CD4-positive, alpha-beta T cell treated with Interferon gamma for 1 hour (primary cell): ENCODE results near the gene GSAP.

ENCODE experiments used
- DNase-seq: peaks from one replicate; pipeline ENCODE4 v3.0.0-alpha.2; 2020

The GSAP gene

DNA sequence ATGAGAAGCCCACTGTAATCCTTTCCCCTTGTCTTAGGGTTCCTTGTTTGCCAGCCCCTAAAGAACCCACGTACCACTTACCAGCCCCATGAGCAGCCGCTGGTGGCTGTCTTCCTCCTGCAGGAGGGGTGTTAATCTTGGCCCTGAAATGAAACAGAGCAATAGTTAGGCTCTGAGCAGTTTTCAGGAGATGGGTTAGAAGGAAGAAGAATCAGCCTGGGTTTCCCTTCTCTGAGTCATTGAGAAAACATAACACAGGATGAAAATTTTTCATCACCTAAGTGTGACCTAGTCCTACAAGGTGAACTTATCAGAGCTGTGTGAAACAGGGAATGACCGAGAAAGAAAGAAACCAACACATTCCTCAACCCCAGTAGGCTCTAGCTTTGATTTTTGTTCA is 90.0 kb downstream of the GSAP start:
- no peak for DNase-seq

DNA sequence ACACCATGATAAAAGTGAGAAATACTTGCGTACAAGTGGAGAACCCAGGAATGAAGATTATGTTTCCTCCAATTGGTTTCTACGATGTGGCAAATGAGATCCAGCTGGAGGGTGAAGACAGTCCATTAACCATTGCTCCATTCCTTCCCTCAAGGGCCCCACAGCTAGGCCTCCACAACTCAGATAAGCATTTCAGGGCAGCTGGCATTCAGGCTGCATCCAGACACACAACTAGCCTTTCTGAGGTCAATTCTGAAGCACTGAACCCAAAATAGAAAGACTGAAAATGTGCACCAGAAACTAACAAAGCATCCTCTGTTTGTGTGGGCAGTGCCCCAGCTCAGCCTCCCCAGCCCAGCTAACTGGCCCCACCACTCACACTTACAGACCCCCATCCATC is 94.8 kb downstream of the GSAP start:
- no peak for DNase-seq

DNA sequence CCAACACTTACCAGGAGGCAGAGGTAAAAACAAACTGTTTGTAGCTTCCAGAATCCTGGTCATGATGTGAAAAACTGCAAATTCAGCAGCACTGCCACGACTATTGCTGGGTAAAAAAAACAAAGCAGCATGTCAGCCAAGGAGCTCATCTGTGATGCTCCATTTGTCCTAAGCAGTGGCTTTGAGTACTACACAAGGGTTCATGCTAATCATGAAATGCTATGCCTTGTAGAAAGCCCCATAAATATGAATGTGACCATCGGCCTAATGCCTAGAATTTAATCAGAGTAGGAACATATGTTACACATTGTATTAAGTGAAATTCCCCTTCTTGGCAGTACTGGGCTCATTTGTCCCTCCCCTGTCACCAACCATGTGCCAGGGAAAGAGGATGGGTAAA is 95.4 kb downstream of the GSAP start:
- DNase-seq = no peak

DNA sequence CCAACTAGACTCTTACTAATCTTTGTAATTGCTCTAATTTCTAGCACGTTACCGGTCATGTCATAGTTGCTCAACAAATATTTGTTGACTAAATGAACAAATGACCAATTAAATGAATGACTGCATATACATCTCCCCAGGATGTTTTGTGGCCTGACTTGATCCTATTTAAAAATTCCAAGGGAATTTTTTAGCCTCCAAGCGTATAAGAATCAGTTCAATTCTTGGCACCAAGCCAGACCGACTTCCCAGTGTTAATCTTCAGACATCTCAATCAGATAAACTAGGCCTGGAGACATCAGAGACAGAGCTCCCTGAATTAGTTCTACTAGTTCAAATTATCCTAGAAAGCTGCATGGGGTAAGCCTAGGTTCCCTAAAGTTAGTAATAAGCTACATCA is 96.0 kb downstream of the GSAP start:
- DNase-seq = no peak

DNA sequence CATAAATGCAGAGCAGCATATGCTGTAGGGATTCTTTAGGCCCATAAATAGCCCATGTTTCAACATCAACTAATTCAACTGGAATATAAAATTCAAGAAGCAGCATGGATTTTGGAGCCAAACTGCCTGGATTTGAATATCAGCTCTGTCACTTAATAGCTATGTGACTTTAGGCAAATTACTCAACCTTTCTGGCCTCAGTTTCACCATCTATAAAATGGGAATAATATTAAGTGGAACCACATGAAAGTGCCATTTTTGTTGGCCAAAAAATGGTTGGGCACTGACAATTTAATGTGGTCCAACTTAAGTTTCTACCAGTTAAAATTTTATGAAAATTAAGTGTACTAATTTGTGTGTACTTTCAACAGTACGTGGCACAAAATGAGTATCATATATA is 98.1 kb downstream of the GSAP start:
- no peak for DNase-seq

DNA sequence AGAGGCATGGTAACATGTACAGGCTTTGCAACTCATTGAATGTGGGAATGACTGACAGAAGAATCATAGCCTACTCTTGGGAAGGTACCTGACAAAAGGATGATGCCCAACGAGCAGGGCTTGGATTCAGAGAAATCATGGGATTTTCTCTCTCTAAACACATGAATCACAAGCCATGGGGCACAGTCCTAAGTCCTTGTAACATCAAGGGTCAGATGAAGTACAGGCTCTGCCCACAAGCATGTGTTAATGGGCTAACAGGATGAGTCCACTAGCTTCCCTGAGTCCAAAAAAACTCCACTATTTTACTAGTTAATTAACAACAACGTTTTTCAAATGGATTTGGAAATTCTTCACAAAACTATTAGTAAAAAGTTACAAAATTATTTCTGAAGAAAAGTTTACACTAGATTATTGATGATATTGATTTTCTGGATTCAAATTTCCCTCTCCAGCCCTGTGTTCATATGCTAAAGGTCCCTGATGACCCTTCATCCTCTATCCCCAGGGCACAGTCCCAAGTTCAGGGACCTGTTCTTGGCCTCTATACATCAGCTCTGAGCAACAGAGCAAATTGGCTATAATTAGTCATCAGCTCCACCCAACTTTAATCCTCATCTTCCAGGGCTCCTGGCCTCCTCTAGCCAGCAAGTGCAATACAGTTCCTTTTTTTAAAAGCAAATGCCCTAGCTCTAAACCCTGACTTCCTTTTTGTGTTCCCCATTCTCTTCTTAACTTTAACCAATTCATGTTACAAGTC is 99.8 kb downstream of the GSAP start:
- peak; percentile 4 for DNase-seq

DNA sequence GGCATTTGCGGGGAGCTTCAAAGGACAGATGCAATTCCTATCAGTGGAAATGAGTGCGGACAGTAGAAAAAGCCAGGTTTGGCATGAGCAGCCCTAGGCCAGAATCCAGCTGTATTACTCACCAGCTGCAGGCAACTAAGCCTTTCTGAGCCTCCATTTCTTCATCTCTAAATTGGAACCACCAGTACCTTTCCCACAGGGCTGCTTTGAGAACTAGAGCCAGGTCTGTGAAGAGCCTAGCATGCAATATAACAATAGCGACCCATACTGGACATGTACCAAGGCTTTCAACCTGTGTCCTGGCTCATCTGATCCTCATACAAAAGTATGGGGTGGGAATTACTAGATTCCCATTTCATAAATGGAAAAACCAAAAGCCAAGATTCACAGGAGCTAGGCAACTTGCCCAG is 101.0 kb downstream of the GSAP start:
- no peak for DNase-seq

DNA sequence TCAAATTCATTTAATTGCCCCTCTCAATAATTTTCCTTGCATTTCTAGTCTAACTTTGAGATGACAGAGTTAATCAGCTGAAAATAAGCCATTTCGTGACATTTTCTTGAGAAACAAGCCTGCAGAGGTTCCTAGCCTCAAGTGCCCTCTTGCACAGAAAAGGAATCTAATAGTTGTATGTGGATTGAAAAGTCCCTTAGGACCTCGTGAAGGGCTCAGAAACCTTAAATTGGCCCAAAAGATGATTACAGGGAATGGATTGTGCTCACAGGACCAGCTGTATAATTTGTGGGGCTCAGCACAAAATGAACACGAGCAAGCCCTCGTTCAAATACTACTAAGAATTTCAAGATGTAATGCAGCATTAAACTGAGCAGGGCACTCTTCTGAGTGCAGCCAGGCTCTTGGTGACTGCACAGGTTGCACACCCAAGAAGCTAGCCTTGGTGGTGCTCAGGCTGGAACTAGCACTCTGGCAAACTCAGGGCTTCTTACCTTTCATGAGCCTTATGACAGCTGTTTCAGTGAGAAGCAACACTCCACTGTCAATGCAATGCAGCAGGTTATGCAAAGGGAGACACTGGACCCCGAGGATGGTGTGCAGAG is 102.2 kb downstream of the GSAP start:
- DNase-seq = no peak

DNA sequence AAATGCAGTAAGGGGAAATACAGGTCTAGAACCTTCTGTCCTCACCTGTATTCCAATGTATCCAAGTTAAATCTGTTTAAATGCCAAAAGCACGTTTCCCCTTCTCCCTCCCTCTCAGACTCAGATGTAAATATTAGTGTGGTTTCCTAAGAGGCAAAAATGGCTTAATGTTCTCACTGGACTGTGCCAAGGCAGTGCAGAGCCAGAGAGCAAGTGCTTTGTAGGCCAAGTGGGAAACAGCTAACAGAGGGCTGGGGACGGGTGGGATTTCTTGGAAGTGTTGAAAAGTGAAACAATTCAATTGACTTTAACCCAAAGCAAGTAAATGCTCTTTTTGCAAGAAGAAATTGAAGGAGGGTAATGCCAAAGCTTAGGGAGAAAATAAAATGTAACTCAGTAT is 103.1 kb downstream of the GSAP start:
- DNase-seq = no peak

DNA sequence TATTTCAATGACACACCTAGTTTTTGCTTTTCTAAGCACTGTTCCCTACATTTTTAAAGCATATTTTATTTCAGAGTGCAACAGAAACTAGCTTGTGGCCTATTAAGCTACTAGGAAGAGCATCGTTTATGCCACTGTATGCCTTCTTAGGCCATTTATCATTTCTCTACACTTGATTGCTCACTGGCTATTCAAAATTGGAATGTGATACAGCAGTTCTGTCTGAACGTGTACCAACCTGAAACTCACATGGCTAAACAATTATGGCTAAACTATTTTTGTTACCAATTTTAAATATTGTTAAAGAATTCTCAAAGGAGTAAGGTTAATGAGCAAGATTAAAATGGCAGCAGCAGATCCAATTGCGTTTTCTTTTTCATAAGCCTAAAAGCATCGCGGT is 105.2 kb downstream of the GSAP start:
- DNase-seq = no peak

DNA sequence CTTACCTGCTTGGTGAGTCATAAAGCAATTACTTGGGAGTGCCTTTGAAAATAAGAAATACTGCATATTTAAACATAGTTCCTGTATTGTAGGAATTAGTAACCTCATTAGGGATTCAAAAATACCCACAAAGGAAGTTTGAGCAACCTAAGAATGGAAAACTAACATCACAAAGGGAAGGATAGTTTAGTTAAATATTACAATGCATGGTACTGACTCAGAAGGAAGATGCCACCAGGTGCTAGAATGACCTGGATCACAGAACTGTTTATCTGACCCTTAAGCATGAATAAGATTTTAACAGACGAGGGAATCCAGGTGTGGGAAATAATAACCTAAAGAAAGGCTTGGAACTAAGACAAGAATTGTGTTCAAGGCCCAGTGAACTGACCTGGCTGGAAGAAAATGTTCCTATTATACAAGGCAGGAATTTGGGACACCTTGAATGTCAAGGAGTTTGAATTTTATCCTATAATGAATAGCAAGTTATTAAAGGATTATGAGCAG is 106.4 kb downstream of the GSAP start:
- no peak for DNase-seq

DNA sequence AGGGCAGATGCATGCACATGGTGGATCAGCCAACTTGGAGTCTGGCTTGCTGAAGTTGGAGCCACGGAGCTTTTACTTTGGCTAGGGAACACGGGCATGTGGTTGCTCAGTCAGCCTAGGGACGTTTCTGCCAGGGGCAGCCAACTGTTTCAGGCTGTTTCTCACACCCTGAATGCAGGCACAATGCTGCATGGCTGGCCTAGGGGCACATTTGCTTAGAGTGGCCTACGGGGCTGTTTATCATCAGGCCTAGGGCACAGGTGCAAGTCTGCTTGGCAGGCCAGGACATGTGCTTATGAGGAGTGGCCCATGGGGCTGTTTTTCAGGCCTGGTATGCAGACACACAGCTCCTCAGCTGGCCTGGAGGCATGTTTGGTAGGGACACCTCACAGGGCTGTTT is 107.4 kb downstream of the GSAP start:
- no peak for DNase-seq

DNA sequence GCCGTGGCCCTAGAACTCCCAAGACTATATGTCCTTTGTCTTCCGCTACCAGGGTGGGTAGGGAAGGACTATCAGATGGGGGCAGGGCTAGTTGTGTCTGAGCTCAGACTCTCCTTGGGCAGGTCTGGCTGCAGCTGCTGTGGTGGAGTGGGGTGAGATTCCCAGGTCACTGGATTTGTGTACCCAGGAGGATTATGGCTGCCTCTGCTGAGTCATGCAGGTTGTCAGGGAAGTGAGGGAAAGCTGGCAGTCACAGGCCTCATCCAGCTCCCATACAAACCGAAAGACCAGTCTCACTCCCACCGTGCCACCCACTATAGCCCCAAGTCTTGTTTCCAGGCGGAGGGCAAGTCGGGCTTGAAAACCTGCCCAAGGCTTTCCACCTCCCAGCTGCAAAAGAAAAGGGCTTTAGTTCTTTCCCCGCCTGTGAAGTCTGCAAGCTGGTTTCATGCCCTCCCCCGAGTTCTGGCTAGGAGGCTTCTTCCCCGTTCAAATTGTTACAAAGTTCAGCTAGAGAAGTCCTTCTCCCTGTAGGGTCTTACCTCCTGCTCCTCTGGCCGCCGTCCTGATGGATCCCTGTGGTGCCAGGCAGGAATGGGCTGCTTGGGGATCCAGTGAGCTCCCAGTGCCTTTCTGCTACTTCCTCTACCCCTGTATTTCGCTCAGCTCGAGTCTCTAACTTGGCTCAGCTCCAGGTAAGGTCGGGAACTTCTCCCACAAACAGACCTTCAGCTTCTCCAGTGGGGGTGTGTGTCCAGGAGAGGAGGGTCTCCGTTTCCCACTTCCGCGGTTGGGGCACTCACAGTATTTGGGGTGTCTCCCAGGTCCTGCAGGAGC is 109.7 kb downstream of the GSAP start:
- no peak for DNase-seq

DNA sequence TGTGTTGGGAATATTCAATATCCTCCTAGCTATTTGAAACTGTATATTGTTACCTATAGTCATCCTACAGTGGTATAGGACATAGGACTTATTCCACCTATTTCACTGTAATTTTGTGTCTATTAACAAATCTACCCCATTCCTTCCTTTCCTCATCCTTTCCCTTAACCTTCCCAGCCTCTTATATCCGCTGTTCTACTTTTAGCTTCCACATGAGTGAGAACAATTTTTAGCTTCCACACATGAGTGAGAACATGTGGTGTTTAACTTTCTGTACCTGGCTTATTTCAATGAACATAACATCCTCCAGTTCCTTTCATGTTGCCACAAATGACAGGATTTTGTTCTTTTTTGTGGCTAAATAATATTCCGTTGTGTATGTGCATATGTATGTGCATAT is 120.6 kb downstream of the GSAP start:
- no peak for DNase-seq

DNA sequence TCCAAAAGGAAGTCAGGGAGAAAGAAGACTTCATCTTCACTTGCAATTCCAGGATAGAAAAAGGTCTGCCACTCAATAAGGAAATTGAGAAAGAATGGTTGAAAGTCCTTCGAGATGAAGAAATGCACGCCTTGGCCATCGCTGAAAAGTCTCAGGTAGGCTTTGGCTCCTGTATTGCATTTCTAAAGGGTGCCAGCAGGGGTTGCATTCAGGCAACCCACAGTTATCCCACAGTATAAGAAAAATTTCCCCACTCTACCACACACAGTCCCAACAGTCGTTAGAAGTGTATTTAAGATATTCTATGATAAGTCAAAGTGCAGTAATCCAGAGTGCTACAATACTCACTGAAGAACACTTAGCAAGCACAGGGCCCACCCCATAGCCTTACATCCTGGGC is 123.1 kb downstream of the GSAP start:
- DNase-seq = no peak

DNA sequence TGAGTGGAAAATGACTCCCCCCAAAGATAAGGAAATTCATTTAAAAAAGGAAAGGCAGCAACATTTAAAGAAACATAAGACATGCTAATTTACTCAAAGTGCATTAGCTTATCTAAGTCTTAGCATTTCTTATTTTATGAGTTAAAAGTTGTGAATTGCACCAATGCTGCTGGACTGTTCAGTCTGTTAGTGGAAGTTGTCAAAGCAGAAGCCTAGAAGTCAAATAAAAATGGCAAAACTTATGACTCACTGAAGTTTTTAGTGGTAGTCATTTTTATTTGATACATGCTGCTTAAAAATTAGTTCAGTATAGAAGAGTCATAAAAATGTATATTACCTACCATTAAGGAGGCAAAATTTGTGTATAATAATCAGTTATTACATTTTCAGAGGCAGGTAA is 125.7 kb downstream of the GSAP start:
- DNase-seq = no peak

DNA sequence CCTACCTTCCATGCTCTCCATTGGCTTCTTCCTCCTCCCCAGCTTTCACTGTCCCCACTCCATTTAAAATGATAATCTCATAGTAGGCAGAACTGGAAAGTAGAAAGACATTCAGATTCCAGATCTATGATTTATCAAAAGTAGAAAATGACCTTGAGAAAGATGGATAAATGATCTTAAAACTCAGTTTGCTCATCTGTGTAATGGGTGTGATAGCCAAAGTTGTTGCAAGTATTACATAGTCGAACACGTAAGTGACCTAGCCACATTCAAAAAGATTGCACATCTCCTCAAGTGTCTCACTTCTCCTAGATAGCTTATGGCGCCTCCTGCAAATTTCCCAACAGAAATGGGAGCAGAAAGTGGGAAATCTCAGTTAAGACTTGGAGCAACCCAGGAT is 126.8 kb downstream of the GSAP start:
- no peak for DNase-seq

DNA sequence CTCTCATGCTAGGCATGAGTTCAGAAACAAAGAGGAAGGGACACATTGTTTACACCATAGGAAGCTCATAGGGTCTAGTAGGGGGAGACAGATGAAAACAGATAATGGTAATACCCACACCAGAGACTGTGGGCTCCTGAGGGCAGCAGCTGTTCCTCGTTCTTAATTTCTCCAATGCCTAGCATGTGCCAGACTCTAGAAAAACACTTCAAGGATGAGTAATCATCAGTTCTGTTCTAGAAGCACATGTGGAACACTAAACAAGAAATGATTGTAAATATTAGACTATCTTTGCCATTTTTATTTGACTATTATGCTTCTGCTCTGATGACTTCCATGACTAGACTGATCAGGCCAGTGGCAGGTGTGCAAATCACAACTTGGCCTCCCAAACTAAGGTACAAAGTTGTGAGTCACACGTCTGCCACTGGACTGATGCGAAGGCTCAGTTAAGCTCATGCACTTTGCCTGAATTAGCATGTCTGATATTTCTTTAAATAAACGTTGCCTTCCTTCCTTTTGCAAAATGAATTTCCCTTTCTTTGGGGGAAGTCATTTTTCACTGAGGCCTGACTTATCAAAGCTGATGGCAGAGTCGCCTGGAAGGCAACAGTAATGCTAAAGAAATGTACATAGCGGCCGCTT is 127.4 kb downstream of the GSAP start:
- DNase-seq = no peak

DNA sequence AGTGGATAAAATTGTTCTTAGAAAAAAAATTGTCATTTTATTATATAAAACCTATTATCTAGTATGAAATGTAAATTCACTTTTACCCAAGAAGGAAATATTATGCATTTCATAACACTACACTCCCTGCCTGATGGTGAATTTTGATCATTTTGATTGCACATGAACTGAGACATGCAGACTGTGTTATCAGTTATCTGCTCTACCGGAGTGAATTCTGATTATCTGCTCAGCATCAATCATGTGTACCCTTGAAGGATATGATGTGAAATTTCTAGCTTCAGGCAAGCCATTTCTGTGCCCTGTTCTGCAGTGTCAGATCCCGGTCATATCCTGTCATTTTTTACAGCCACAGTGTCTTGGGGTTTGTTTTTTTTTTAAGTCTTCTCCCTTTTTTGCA is 131.5 kb downstream of the GSAP start:
- no peak for DNase-seq

DNA sequence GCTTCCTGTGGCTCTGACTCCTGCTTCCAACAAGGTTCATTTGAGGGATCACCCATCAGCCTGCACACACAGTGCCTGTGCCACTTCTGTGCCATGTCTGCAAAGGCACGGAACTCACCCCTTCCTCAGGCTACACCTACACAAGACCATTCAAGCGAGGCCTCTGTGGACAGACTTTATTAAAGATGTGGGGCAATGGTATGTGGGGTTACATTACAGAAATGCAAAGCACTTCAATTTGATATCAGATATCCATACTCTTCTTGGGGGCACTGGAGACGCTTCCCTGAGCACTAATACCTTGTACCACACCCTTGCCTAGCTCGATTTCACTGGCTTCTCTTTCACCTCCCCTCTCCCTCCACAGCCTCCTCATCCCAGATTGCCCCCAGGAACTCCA is 132.1 kb downstream of the GSAP start:
- no peak for DNase-seq

DNA sequence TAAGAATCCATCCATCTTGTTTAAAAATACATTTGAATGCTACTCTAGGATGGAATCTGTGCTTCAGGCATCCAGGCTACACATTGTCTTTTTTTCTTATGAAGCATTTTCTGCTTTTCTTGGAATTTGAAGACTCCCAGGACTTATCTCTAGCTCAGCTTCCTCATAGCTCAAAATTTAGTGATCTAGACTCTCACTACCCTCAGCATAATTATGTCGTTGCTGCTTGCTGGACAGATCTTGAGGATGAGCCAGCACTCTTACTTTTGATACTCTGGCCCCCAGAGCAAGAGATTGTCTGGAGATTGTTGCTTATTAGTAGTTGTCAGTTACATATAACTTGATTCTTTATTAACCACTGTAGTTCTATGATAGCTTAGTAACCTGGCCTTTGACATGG is 133.3 kb downstream of the GSAP start:
- no peak for DNase-seq

DNA sequence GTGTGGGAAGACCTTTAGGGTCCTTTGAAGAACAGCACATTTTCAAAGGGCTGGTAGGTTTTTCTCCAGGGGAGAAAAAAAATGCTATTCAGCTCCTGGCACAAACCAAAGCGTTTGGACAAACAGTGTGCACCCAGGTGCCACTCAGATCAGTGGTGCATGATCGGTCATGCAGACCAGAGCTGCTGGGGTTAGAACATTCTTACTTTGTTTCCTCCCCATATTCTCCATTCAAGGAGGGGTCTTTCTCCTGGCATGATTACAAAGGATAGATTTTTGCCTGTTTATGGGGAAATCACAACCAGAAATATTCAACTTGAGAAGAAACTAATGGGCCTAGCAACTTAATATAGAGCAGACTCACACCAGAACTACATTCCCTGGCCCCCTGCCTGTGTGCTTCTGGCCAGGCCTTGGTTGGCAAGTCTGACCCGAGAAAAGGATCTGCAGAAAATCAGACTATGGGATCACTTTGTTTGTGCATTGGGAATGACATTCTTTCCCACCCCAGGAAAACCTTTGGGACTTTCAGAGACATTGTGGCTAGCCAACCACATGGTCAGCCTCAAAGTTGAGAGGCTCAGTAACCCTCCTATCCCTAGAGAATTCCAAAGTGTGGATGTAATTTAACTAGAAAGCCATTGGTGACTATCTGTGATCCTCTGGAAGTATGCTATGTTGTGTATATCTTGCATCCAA is 134.2 kb downstream of the GSAP start:
- no peak for DNase-seq

DNA sequence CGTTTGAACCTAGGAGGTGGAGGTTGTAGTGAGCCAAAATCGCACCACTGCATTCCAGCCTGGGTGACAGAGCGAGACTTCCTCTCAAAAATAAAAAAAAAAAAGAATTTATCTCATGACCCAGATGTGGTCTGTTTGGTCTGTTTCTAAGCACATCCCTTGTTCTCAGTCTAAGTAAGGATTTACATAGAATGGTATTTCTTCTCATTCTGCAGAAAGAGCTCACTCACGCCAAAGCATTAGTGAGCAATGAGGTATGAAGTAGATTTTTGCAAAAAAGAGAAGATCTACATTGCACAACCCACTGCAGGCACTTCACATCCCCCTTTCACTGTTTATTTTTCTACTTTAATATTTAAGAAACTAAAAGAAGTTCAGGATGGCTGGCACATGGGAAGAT is 140.0 kb downstream of the GSAP start:
- no peak for DNase-seq
